GM12878 (cell line): ENCODE results near the gene INO80B. TPM values are rescaled to one million over a fixed set of nuclear protein-coding genes. Genes with fewer than 3 reads are reported as not detected.

Experiments
- ATAC-seq: fragments of 200-7000 bp; cut with Tn5 transposase; 3 replicates; pipeline ENCODE4 v1.9.1; 2020; ENCODE audit warnings: mild to moderate bottlenecking, moderate library complexity
- BruUV-seq: library from RNA; stranded (reverse); fragments of 400-500 nt; replicated peaks from 2 replicates; lab custom pipeline; 2021; lab: Mats Ljungman, UMichigan
- CTCF ChIA-PET: fragments of 300-600 bp; sonication (Branson Sonifier 250); formaldehyde crosslinking; extraction: SDS; loops from one replicate; lab custom pipeline; 2021; ENCODE audit warnings: inconsistent platforms; lab: Yijun Ruan, JAX
- POLR2A ChIA-PET: fragments of 350-600 bp; formaldehyde crosslinking; extraction: SDS; loops from one replicate; lab custom pipeline; 2021; ENCODE audit warnings: inconsistent platforms; lab: Charles Lee
- RAD21 ChIA-PET: fragments of 300-600 bp; sonication (Branson Sonifier 250); formaldehyde crosslinking; loops from one replicate; lab custom pipeline; 2023; ENCODE audit warnings: antibody characterized with exemption; ENCODE audit not compliant: unreplicated experiment; lab: Charles Lee
- SMC1A ChIA-PET: fragments of 300-600 bp; sonication (Branson Sonifier 250); formaldehyde crosslinking; loops from one replicate; lab custom pipeline; 2023; ENCODE audit not compliant: unreplicated experiment, uncharacterized antibody; lab: Charles Lee
- DNase-seq: peaks from one replicate; pipeline ENCODE4 v3.0.0-alpha.2; 2011; ENCODE audit warnings: low read depth, low spot score
- FAIRE-seq: peaks from 3 replicates; lab custom pipeline; 2011; peaks lifted over from hg19 to GRCh38; lab: Jason Lieb, UNC
- H2AFZ ChIP-seq: 2 replicates; pipeline ENCODE4 v1.6.0; 2011; ENCODE audit warnings: low read depth, low read length, control low read depth; ENCODE audit not compliant: control insufficient read depth
- H3K27ac ChIP-seq: 2 replicates; pipeline ENCODE4 v1.5.1; 2011; ENCODE audit warnings: control low read depth; ENCODE audit not compliant: control insufficient read depth, insufficient read depth
- H3K27me3 ChIP-seq, 2 experiments: replicated peaks in 1 of 2; 2 replicates each; pipeline versions ENCODE4 v1.6.0 to v1.6.1; 2011; ENCODE audit warnings: low read length in 1 of 2; ENCODE audit not compliant: control insufficient read depth in 2 of 2, insufficient read depth in 2 of 2
- H3K36me3 ChIP-seq, 2 experiments: 2 replicates each; pipeline ENCODE4 v1.5.1; 2011; ENCODE audit warnings: low read length in 1 of 2; ENCODE audit not compliant: control insufficient read depth in 2 of 2, insufficient read depth in 2 of 2
- H3K4me1 ChIP-seq: 2 replicates; pipeline ENCODE4 v1.6.1; 2011; ENCODE audit warnings: mild to moderate bottlenecking, low read length, moderate library complexity, mixed read lengths; ENCODE audit not compliant: control insufficient read depth, insufficient read depth
- H3K4me2 ChIP-seq: 2 replicates; pipeline ENCODE4 v1.6.0; 2011; ENCODE audit warnings: control low read depth; ENCODE audit not compliant: control insufficient read depth, insufficient read depth
- H3K4me3 ChIP-seq: fragments of 200-600 bp; sonication (generic); 2 replicates; pipeline ENCODE4 v1.5.1; 2016
- H3K79me2 ChIP-seq: 2 replicates; pipeline ENCODE4 v1.6.0; 2011; ENCODE audit warnings: low read length; ENCODE audit not compliant: control insufficient read depth, insufficient read depth
- H3K9ac ChIP-seq: 2 replicates; pipeline ENCODE4 v1.8.0; 2011; ENCODE audit warnings: low read length, control low read depth, mixed read lengths; ENCODE audit not compliant: control insufficient read depth, insufficient read depth
- H3K9me3 ChIP-seq: replicated peaks from 3 replicates; pipeline ENCODE4 v1.5.1; 2011; ENCODE audit warnings: mild to moderate bottlenecking, low read length; ENCODE audit not compliant: control insufficient read depth, insufficient read depth
- H4K20me1 ChIP-seq: 2 replicates; pipeline ENCODE4 v1.6.0; 2011; ENCODE audit not compliant: control insufficient read depth, insufficient read depth
- JUNB ChIP-seq: IDR thresholded peaks from 2 replicates; pipeline ENCODE4 v1.6.1; 2016; ENCODE audit warnings: antibody characterized with exemption, mild to moderate bottlenecking
- RELB ChIP-seq: fragments of 450-650 bp; IDR thresholded peaks from 2 replicates; pipeline ENCODE4 v1.6.1; 2017; ENCODE audit warnings: low read depth, mild to moderate bottlenecking, moderate library complexity
- WGBS: methylation state at CpG from one replicate; pipeline ENCODE4 v1.1.6; 2016; ENCODE audit warnings: low lambda C conversion rate; ENCODE audit not compliant: insufficient replicate concordance, insufficient coverage; ENCODE audit errors: missing lambda C conversion rate; 5-methylcytosine and 5-hydroxymethylcytosine counted together
- in situ Hi-C: fragments of 300-500 bp; cut with MboI; formaldehyde crosslinking; loops from 9 replicates; pipeline ENCODE4 v1.14.3; 2018; ENCODE audit warnings: mixed read lengths
- intact Hi-C: fragments of 100-400 bp; cut with micrococcal nuclease; formaldehyde crosslinking; loops from one replicate; pipeline ENCODE4 v1.14.2; 2022; ENCODE audit not compliant: unreplicated experiment
- polyA plus RNA-seq, 11 experiments: library from polyadenylated mRNA; depleted of rRNA in 4 of 11; unstranded in 6 of 11; stranded (reverse) in 5 of 11; fragments of >200 nt; fragmentation: Nextera tagmentation in 4 of 11; fragmentation: Illumina TruSeq in 1 of 11; extraction: Ambion mirVana in 4 of 11; extraction: Trizol in 1 of 11; gene quantifications; 1 replicate in 1 of 11; 2 replicates in 10 of 11; pipeline versions ENCODE4 v1.2.1 to v1.2.3, GENCODE V29; 2011 to 2016; ENCODE audit warnings: inconsistent platforms in 2 of 11, missing spikeins in 2 of 11, low read depth in 1 of 11
- total RNA-seq, 4 experiments: library from RNA; depleted of rRNA in 3 of 4; stranded (reverse); fragments of >200 nt in 3 of 4; fragmentation: Illumina TruSeq in 1 of 4; extraction: Trizol in 1 of 4; gene quantifications; 2 replicates each; pipeline versions ENCODE4 v1.2.1 to v1.2.3, GENCODE V29; 2013 to 2021

INO80B gene
- total and polyA plus RNA-seq, 10 of the 15 experiments (the other 5 are each of a cell fraction or from before 2014, with no cell fraction given): 1.3 to 26.7 (median 11.1) TPM

GRCh38 chr2:74439803-74440377, 15.0 kb upstream of the INO80B start:
- ATAC-seq (no peak), FAIRE-seq (no peak)
- TSS peak; percentile 58 for BruUV-seq
- in situ Hi-C loops: no loop called here
- Histone ChIP-seq H3K36me3 (no peaks in the 10 kb centered on the region), H3K9me3 (no peaks in the 10 kb centered on the region), H3K9ac (peak overlapping the region; percentile 62), H3K4me3 (peak overlapping the region; percentile 61; the same call in 1 of the 2 replicates), H3K27me3 (peaks cover 2 to 10% of the 10 kb centered on the region in 2 experiments; a peak in 3 of 4 replicates), H4K20me1 (no peaks in the 10 kb centered on the region), H2AFZ (peak overlapping the region; percentile 59)
- intact Hi-C loops: no loop called here
- WGBS: 60% methylated on average over 14 of the region's 14 CpGs
- SMC1A ChIA-PET: interaction anchor here (0.6 to 2.0 kb wide), 10 partner anchors 8 to 258 kb away, joined by 3 to 9 read pairs (median 4); partner anchors contain the start of genes C2orf81, INO80B, MRPL53 and WBP1
- RAD21 ChIA-PET: interaction anchor here (0.6 to 2.3 kb wide), 14 partner anchors 10 to 137 kb away, joined by 3 to 13 read pairs (median 4); partner anchors contain the start of genes C2orf81, INO80B, MRPL53 and WDR54
- CTCF ChIA-PET: interaction anchor here (0.8 to 2.5 kb wide), 8 partner anchors 8 to 149 kb away, joined by 3 to 12 read pairs (median 3); partner anchors contain the start of genes C2orf81, INO80B, MRPL53 and WDR54
- no peak for TF ChIP-seq JUNB
- TF ChIP-seq RELB: 0 out of 2 replicates have a peak, but pooled peaks have one; percentile 27
- TF ChIP-seq, all 136 proteins: peak for 1
- Histone ChIP-seq H3K27ac (0 out of 2 replicates have a peak overlapping the region, but pooled peaks have one; percentile 2), H3K79me2 (no peaks in the 10 kb centered on the region; the same call in 1 of the 2 replicates), H3K4me2 (peak overlapping the region; percentile 81), H3K4me1 (peaks cover 23% of the 10 kb centered on the region)
- POLR2A ChIA-PET: interaction anchor here (0.6 to 3.4 kb wide), 15 partner anchors 8 to 670 kb away, joined by 3 to 29 read pairs (median 4); partner anchors contain the start of genes C2orf81, INO80B, MOGS and MRPL53
- no peak for DNase-seq
